Keratinocyte (primary cell): ENCODE results near the gene ATP9B. TPM values are rescaled to one million over a fixed set of nuclear protein-coding genes. Genes with fewer than 3 reads are reported as not detected.

Source experiments
- DNase-seq: peaks from one replicate; pipeline ENCODE4 v3.0.0-alpha.2; 2011; ENCODE audit warnings: low read depth, missing footprints, low spot score
- FAIRE-seq: peaks from 2 replicates; lab custom pipeline; 2011; peaks lifted over from hg19 to GRCh38; lab: Jason Lieb, UNC
- H2AFZ ChIP-seq: 2 replicates; pipeline ENCODE4 v1.6.0; 2012; ENCODE audit warnings: low read length, control low read depth, inconsistent platforms; ENCODE audit not compliant: control insufficient read depth
- H3K27ac ChIP-seq: 2 replicates; pipeline ENCODE4 v1.5.1; 2011; ENCODE audit warnings: low read length; ENCODE audit not compliant: control insufficient read depth, insufficient read depth
- H3K27me3 ChIP-seq: 3 replicates; pipeline ENCODE4 v1.6.0; 2011; ENCODE audit warnings: low read length; ENCODE audit not compliant: control insufficient read depth, insufficient read depth; ENCODE audit errors: extremely low read depth
- H3K36me3 ChIP-seq, 2 experiments: 2 replicates in 1 of 2; 3 replicates in 1 of 2; pipeline ENCODE4 v1.5.1; 2011; ENCODE audit warnings: low read length in 2 of 2, mild to moderate bottlenecking in 1 of 2; ENCODE audit not compliant: control insufficient read depth in 2 of 2, insufficient read depth in 2 of 2; ENCODE audit errors: extremely low read depth in 1 of 2
- H3K4me1 ChIP-seq: 3 replicates; pipeline ENCODE4 v1.5.1; 2011; ENCODE audit warnings: low read length; ENCODE audit not compliant: control insufficient read depth, insufficient read depth; ENCODE audit errors: extremely low read depth
- H3K4me2 ChIP-seq: 3 replicates; pipeline ENCODE4 v1.6.0; 2011; ENCODE audit warnings: low read depth, low read length; ENCODE audit not compliant: control insufficient read depth, insufficient read depth; ENCODE audit errors: extremely low read depth
- H3K4me3 ChIP-seq, 3 experiments: fragments of 200-600 bp in 1 of 3; sonication (generic) in 1 of 3; 2 replicates in 2 of 3; 3 replicates in 1 of 3; pipeline ENCODE4 v1.5.1; 2011 to 2016; ENCODE audit warnings: low read length in 3 of 3, mild to moderate bottlenecking in 3 of 3, control low read depth in 2 of 3, inconsistent platforms in 1 of 3, low read depth in 1 of 3, mixed read lengths in 1 of 3, mixed run types in 1 of 3, moderate library complexity in 1 of 3; ENCODE audit not compliant: control insufficient read depth in 2 of 3, insufficient read depth in 2 of 3; ENCODE audit errors: extremely low read depth in 1 of 3
- H3K79me2 ChIP-seq: 2 replicates; pipeline ENCODE4 v1.6.0; 2012; ENCODE audit warnings: low read length; ENCODE audit not compliant: control insufficient read depth, insufficient read depth
- H3K9ac ChIP-seq: 3 replicates; pipeline ENCODE4 v1.6.0; 2011; ENCODE audit warnings: low read length; ENCODE audit not compliant: control insufficient read depth, insufficient read depth; ENCODE audit errors: extremely low read depth
- H3K9me1 ChIP-seq: 3 replicates; pipeline ENCODE4 v1.6.0; 2011; ENCODE audit warnings: low read length; ENCODE audit not compliant: control insufficient read depth, insufficient read depth; ENCODE audit errors: extremely low read depth
- H3K9me3 ChIP-seq: 2 replicates; pipeline ENCODE4 v1.5.1; 2012; ENCODE audit warnings: low read depth, low read length; ENCODE audit not compliant: control insufficient read depth
- H4K20me1 ChIP-seq: 3 replicates; pipeline ENCODE4 v1.6.0; 2011; ENCODE audit warnings: low read length; ENCODE audit not compliant: control insufficient read depth, insufficient read depth; ENCODE audit errors: extremely low read depth
- EZH2 ChIP-seq: IDR thresholded peaks from one replicate; pipeline ENCODE4 v1.6.1; 2012; ENCODE audit warnings: inconsistent platforms, mild to moderate bottlenecking, low read length, moderate library complexity
- dilution Hi-C: fragments of 300-500 bp; cut with MboI; formaldehyde crosslinking; loops from one replicate; pipeline ENCODE4 v1.7.0; 2020; ENCODE audit warnings: low sequenced_read_pairs; ENCODE audit not compliant: extremely low pct_ligation_motif_present
- polyA plus RNA-seq, 5 experiments: library from polyadenylated mRNA; depleted of rRNA in 3 of 5; stranded (reverse) in 3 of 5; stranded (forward) in 1 of 5; unstranded in 1 of 5; fragments of >200 nt; gene quantifications; 1 replicate in 1 of 5; 2 replicates in 3 of 5; 3 replicates in 1 of 5; pipeline versions ENCODE4 v1.2.1 to v1.2.3, GENCODE V29; 2011 to 2012; ENCODE audit warnings: missing spikeins in 2 of 5, low read depth in 1 of 5, low replicate concordance in 1 of 5
- TF ChIP-seq, protein P1 (sequence below), 3 experiments: IDR thresholded peaks in 1 of 3; conservative IDR thresholded peaks in 1 of 3; optimal IDR thresholded peaks in 1 of 3; 2 replicates in 2 of 3; 3 replicates in 1 of 3; pipeline versions ENCODE3 to v1.5.1; 2011; ENCODE audit warnings: low read length in 3 of 3, mild to moderate bottlenecking in 3 of 3, moderate library complexity in 2 of 3, control low read depth in 1 of 3, inconsistent platforms in 1 of 3; ENCODE audit not compliant: insufficient read depth in 2 of 3; ENCODE audit errors: extremely low read depth in 1 of 3

The ATP9B gene
- polyA plus RNA-seq, 1 donor (not counting 4 experiments of a cell fraction or from before 2014, with no cell fraction given): 16.1 TPM

DNA sequence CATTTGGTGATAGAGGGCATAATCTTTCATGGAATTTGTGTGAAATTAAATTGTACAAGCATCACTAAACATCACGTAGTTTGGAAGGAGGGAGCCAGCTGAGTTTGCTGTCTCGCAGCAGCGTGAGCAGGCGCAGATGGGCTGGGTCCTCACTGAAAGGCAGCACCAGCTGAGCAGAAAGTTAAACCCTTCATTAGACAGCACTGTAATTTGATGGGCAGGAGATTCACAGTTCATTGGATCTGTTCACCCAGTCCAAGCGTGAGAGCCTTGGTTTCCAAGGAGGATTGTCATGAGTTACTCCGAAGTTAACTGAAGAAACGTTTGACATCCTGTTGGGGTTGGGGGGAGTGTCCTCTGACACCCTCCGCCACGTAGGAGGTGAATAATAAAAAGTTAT is 236.7 kb downstream of the ATP9B start:
- no peak overlapping the region for H3K4me2 ChIP-seq
- H3K36me3 ChIP-seq: peaks cover 1 to 5% of the 10 kb centered on the region in 2 experiments
- DNase-seq (no peak), FAIRE-seq (no peak)
- no peaks in the 10 kb centered on the region for H3K9me1 ChIP-seq
- H3K9ac ChIP-seq: no peak overlapping the region
- H3K27me3 ChIP-seq: no peaks in the 10 kb centered on the region
- H3K9me3 ChIP-seq: no peaks in the 10 kb centered on the region
- TF ChIP-seq, protein P1, sequence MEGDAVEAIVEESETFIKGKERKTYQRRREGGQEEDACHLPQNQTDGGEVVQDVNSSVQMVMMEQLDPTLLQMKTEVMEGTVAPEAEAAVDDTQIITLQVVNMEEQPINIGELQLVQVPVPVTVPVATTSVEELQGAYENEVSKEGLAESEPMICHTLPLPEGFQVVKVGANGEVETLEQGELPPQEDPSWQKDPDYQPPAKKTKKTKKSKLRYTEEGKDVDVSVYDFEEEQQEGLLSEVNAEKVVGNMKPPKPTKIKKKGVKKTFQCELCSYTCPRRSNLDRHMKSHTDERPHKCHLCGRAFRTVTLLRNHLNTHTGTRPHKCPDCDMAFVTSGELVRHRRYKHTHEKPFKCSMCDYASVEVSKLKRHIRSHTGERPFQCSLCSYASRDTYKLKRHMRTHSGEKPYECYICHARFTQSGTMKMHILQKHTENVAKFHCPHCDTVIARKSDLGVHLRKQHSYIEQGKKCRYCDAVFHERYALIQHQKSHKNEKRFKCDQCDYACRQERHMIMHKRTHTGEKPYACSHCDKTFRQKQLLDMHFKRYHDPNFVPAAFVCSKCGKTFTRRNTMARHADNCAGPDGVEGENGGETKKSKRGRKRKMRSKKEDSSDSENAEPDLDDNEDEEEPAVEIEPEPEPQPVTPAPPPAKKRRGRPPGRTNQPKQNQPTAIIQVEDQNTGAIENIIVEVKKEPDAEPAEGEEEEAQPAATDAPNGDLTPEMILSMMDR (optimal IDR thresholded peaks at IDR 0.05 in 1 of 3, IDR thresholded peaks at IDR 0.05 in 1 of 3, conservative IDR thresholded peaks at IDR 0.05 in 1 of 3; ENCODE audit: extremely low read depth in 1 of 3, insufficient read depth in 2 of 3, low read length in 3 of 3): no peak
- TF ChIP-seq EZH2: no peak
- no peak overlapping the region for H2AFZ ChIP-seq
- H3K27ac ChIP-seq: no peak overlapping the region
- H3K4me1 ChIP-seq: no peaks in the 10 kb centered on the region
- no peak overlapping the region for H3K4me3 ChIP-seq
- dilution Hi-C loops: no loop called here
- no peaks in the 10 kb centered on the region for H4K20me1 ChIP-seq
- no peaks in the 10 kb centered on the region for H3K79me2 ChIP-seq

- TF ChIP-seq, protein P1 (optimal IDR thresholded peaks at IDR 0.05 in 1 of 3, IDR thresholded peaks at IDR 0.05 in 1 of 3, conservative IDR thresholded peaks at IDR 0.05 in 1 of 3; ENCODE audit: extremely low read depth in 1 of 3, insufficient read depth in 2 of 3, low read length in 3 of 3): no peak
- no peak for TF ChIP-seq EZH2
- Histone ChIP-seq H3K79me2 (no peaks in the 10 kb centered on the region), H3K9me1 (no peaks in the 10 kb centered on the region), H3K36me3 (peaks cover 1 to 5% of the 10 kb centered on the region in 2 experiments), H4K20me1 (no peaks in the 10 kb centered on the region), H3K4me1 (no peaks in the 10 kb centered on the region), H3K27ac (no peak overlapping the region), H3K9me3 (no peaks in the 10 kb centered on the region), H3K4me3 (no peak overlapping the region), H3K9ac (no peak overlapping the region), H3K4me2 (no peak overlapping the region), H2AFZ (no peak overlapping the region), H3K27me3 (no peaks in the 10 kb centered on the region)
- DNase-seq: no peak
- FAIRE-seq: no peak
- dilution Hi-C loops: no loop called here
Measured at GRCh38 chr18:79309614-79310358, 240.6 kb downstream of the ATP9B start.
